Psoas muscle (tissue), 8 donors: ENCODE data around the gene MPP2. TPM values are rescaled to one million over a fixed set of nuclear protein-coding genes. Genes with fewer than 3 reads are reported as not detected.

ENCODE experiments used
- ATAC-seq, 4 donors: fragments of 200-7000 bp; cut with Tn5 transposase; one replicate each; pipeline ENCODE4 v1.9.1; 2020; ENCODE audit warnings: moderate library complexity in 3 of 4, mild to moderate bottlenecking in 2 of 4
- DNase-seq, 2 donors: peaks; one replicate each; pipeline ENCODE4 v3.0.0-alpha.2; 2020
- H3K27ac ChIP-seq: fragments of 200-600 bp; one replicate; pipeline ENCODE4 v1.8.0; 2022
- H3K27me3 ChIP-seq, 3 donors: fragments of 200-600 bp in 1 of 3; one replicate each; pipeline versions ENCODE4 v1.6.1 to v1.8.0; 2013 to 2022; ENCODE audit warnings: low read length in 2 of 3, mild to moderate bottlenecking in 2 of 3, moderate library complexity in 1 of 3; ENCODE audit not compliant: insufficient read depth in 3 of 3
- H3K36me3 ChIP-seq, 2 donors: fragments of 200-600 bp in 1 of 2; one replicate each; pipeline versions ENCODE4 v1.6.1 to v1.8.0; 2013 to 2022; ENCODE audit warnings: low read depth in 1 of 2, mild to moderate bottlenecking in 1 of 2, moderate library complexity in 1 of 2; ENCODE audit not compliant: insufficient read depth in 1 of 2
- H3K4me1 ChIP-seq: fragments of 200-600 bp; one replicate; pipeline ENCODE4 v1.8.0; 2022
- H3K4me3 ChIP-seq: fragments of 200-600 bp; one replicate; pipeline ENCODE4 v1.8.0; 2022; ENCODE audit warnings: mild to moderate bottlenecking
- H3K9me3 ChIP-seq: fragments of 200-600 bp; one replicate; pipeline ENCODE4 v1.8.0; 2022
- CTCF ChIP-seq: fragments of 200-600 bp; IDR thresholded peaks from one replicate; pipeline ENCODE4 v1.8.0; 2022; ENCODE audit warnings: antibody characterized with exemption
- WGBS, 3 donors: extraction: QIAGEN DNeasy Blood & Tissue Kit; methylation state at CpG; one replicate each; pipeline versions ENCODE4 v1.1.6 to v1.1.7; 2013; 5-methylcytosine and 5-hydroxymethylcytosine counted together
- intact Hi-C, 2 donors: fragments of 100-400 bp; cut with DNase I; formaldehyde crosslinking; loops; one replicate each; pipeline versions ENCODE4 v1.11.0 to v1.14.2; 2022
- polyA plus RNA-seq, 3 donors: library from polyadenylated mRNA; stranded (reverse); fragments of 200-250 nt; gene quantifications; one replicate each; pipeline ENCODE4 v1.2.3, GENCODE V29; 2013
- total RNA-seq, 4 donors: library from RNA; stranded (reverse); fragmentation: NEBNext Ultra II Directional in 2 of 4; extraction: Animal tissue kit (Norgen Biotek cat#: 25700) in 2 of 4; gene quantifications; one replicate each; pipeline versions ENCODE4 v1.2.1 to v1.2.4, GENCODE V29; 2021 to 2023
- donor health status: healthy with polysubstance abuse.
- donor health status: DM: no; HTN: no; CAD: no; lungs with moderate emphysema.
- donor health status: Bipolar disorder and iron deficiency.
- donor health status: healthy.
- donor health status: DM: yes; HTN: yes; CAD: no.
- donor health status: DM: no; HTN: no; CAD: no.
- donor health status: DM: no; HTN: no; CAD: no.
- donor health status: DM: yes; HTN: yes; CAD: no.

The MPP2 gene
- total and polyA plus RNA-seq, 7 donors = 0.19 to 1.6 (median 0.42) TPM

- no peak overlapping the region for H3K4me3 ChIP-seq
- 95 to 99% (median 95%) methylated on average over 9 of the region's 9 CpGs for WGBS, 3 donors
- ATAC-seq = no peak
Observed at GRCh38 chr17:43827596-43827995, 79.7 kb downstream of the MPP2 start.

DNA sequence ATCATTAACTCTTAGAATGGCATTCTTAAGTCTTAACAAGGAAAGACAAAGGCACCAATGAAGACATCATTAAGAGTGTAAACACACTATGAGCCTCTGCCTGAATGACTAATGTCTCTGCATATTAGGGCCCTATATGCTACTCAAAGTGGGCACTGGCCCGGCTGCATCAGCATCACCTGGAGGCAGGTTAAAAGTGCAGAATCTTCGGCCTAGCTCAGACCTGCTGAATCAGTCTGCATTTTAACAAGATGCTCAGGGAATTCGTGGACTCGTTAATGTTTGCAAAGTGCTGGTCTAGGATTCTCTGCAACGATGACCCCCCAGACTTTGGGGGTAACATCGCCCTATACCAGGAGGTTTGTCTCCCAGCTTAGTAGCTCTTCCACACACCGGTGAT lies 81.1 kb downstream of the MPP2 start:
- Histone ChIP-seq H3K27ac (no peak overlapping the region), H3K27me3 (no peaks in the 10 kb centered on the region), H3K9me3 (no peaks in the 10 kb centered on the region), H3K36me3 (peaks cover 0 to 35% of the 10 kb centered on the region in 2 donors), H3K4me1 (no peaks in the 10 kb centered on the region), H3K4me3 (no peak overlapping the region)
- ATAC-seq = no peak
- no peak for TF ChIP-seq CTCF
- intact Hi-C loops = no loop called here
- no peak for DNase-seq
- 94 to 97% (median 96%) methylated on average over 7 of the region's 7 CpGs for WGBS, 3 donors

More at GRCh38 chr17:43827596-43827995, 79.7 kb downstream of the MPP2 start:
- peaks cover 0 to 36% of the 10 kb centered on the region in 2 donors for H3K36me3 ChIP-seq
- no peak overlapping the region for H3K27ac ChIP-seq
- H3K4me1 ChIP-seq = no peaks in the 10 kb centered on the region
- no peaks in the 10 kb centered on the region for H3K27me3 ChIP-seq
- no peak for TF ChIP-seq CTCF
- no peak for DNase-seq
- H3K9me3 ChIP-seq = no peaks in the 10 kb centered on the region
- intact Hi-C loops = no loop called here

DNA sequence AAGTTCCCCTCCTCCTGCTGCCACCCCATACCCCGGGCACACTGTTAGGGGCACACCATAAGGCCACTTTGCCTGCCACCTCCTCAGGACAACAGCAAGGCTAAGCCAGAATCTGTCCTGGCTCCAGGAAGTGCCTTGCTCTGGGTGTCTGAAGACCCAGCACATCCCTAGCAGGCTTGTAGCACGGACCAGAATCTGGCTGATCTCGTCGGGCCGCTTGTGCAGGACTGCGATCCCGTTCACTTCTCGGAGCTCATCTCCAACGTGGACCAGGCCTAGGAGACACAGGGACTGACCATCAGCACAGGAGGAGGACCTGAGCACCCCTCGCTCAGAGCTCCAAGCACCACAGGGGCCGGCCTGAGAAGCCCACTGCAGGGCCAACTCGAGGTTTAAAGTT lies 81.8 kb downstream of the MPP2 start:
- H3K36me3 ChIP-seq = peaks cover 0 to 30% of the 10 kb centered on the region in 2 donors

More for the DNA sequence above, 81.8 kb downstream of the MPP2 start:
- DNase-seq = no peak
- WGBS, 3 donors = 92 to 97% (median 94%) methylated on average over 12 of the region's 12 CpGs
- H3K9me3 ChIP-seq = no peaks in the 10 kb centered on the region
- no peaks in the 10 kb centered on the region for H3K4me1 ChIP-seq
- no peak overlapping the region for H3K4me3 ChIP-seq
- no peak overlapping the region for H3K27ac ChIP-seq
- no peaks in the 10 kb centered on the region for H3K27me3 ChIP-seq
- TF ChIP-seq CTCF = no peak
- intact Hi-C loops = no loop called here
- ATAC-seq = no peak

Other genes starting within 250 kb of the MPP2 start
- 1 to 10 TPM; 3.9 to 8.7 (median 6.4) TPM for gene MEOX1, start 245.6 kb downstream of the MPP2 start, total RNA-seq
- gene MEOX1, start 245.6 kb downstream of the MPP2 start, polyA plus RNA-seq = 1 to 10 TPM; 4.5 to 6.7 (median 5.0) TPM
- not detected for gene SOST, start 148.7 kb downstream of the MPP2 start, total RNA-seq
- not detected for gene SOST, start 148.7 kb downstream of the MPP2 start, polyA plus RNA-seq
- 100 to 1,000 TPM; 191 to 253 (median 209) TPM for gene DUSP3, start 128.6 kb downstream of the MPP2 start, total RNA-seq
- 100 to 1,000 TPM in 2 of 3 donors, 10 to 100 TPM in 1; 90.1 to 250 (median 170) TPM for gene DUSP3, start 128.6 kb downstream of the MPP2 start, polyA plus RNA-seq
- gene CFAP97D1, start 127.1 kb downstream of the MPP2 start, total RNA-seq = not detected
- gene CFAP97D1, start 127.1 kb downstream of the MPP2 start, polyA plus RNA-seq = under 1 TPM in 2 of 3 donors, not detected in 1; 0.01 to 0.17 TPM
- 1 to 10 TPM; 1.4 to 2.0 (median 1.5) TPM for gene MPP3, start 74.4 kb downstream of the MPP2 start, total RNA-seq
- 1 to 10 TPM; 1.0 to 1.6 (median 1.4) TPM for gene MPP3, start 74.4 kb downstream of the MPP2 start, polyA plus RNA-seq
- 10 to 100 TPM in 2 of 4 donors, 1 to 10 TPM in 2; 6.9 to 11.5 (median 10.2) TPM for gene CD300LG, start 60.4 kb downstream of the MPP2 start, total RNA-seq
- gene CD300LG, start 60.4 kb downstream of the MPP2 start, polyA plus RNA-seq = 10 to 100 TPM in 2 of 3 donors, 1 to 10 TPM in 1; 5.4 to 21.7 (median 14.7) TPM
- not detected for gene PPY, start 34.9 kb upstream of the MPP2 start, total RNA-seq
- not detected for gene PPY, start 34.9 kb upstream of the MPP2 start, polyA plus RNA-seq
- not detected for gene PYY, start 46.4 kb upstream of the MPP2 start, total RNA-seq
- not detected for gene PYY, start 46.4 kb upstream of the MPP2 start, polyA plus RNA-seq
- gene NAGS, start 97.1 kb upstream of the MPP2 start, total RNA-seq = under 1 TPM in 2 of 4 donors, not detected in 2; 0.20 to 0.28 TPM
- gene NAGS, start 97.1 kb upstream of the MPP2 start, polyA plus RNA-seq = 10 to 100 TPM in 1 of 3 donors, under 1 TPM in 2; 0.10 to 13.5 (median 0.11) TPM
- gene TMEM101, start 107.4 kb upstream of the MPP2 start, total RNA-seq = 10 to 100 TPM; 13.2 to 25.4 (median 18.3) TPM
- gene TMEM101, start 107.4 kb upstream of the MPP2 start, polyA plus RNA-seq = 10 to 100 TPM; 22.2 to 52.6 (median 42.4) TPM
- 10 to 100 TPM; 39.6 to 65.9 (median 52.9) TPM for gene LSM12, start 159.1 kb upstream of the MPP2 start, total RNA-seq
- gene LSM12, start 159.1 kb upstream of the MPP2 start, polyA plus RNA-seq = 10 to 100 TPM; 42.7 to 52.9 (median 47.9) TPM
- 10 to 100 TPM; 27.7 to 43.3 (median 37.6) TPM for gene G6PC3, start 163.2 kb upstream of the MPP2 start, total RNA-seq
- gene G6PC3, start 163.2 kb upstream of the MPP2 start, polyA plus RNA-seq = 10 to 100 TPM; 43.9 to 72.9 (median 61.0) TPM
- 10 to 100 TPM; 24.4 to 75.6 (median 61.2) TPM for gene HDAC5, start 216.1 kb upstream of the MPP2 start, total RNA-seq
- gene HDAC5, start 216.1 kb upstream of the MPP2 start, polyA plus RNA-seq = 10 to 100 TPM in 2 of 3 donors, 1 to 10 TPM in 1; 8.8 to 35.8 (median 30.2) TPM
- 1 to 10 TPM in 1 of 4 donors, under 1 TPM in 3; 0.25 to 1.1 (median 0.39) TPM for gene HROB, start 234.4 kb upstream of the MPP2 start, total RNA-seq
- under 1 TPM; 0.53 to 0.77 (median 0.65) TPM for gene HROB, start 234.4 kb upstream of the MPP2 start, polyA plus RNA-seq